Spinal cord (tissue), 10 donors: Measurements from ENCODE around the gene LRRC9. TPM values are rescaled to one million over a fixed set of nuclear protein-coding genes. Genes with fewer than 3 reads are reported as not detected.
"Not testable (repeated sequence)": the region's sequence is repeated elsewhere in the genome, so short reads cannot be mapped to it uniquely, and the experiment has no call there.

ENCODE experiments used
- DNase-seq, 6 donors: peaks; one replicate each; pipeline versions ENCODE4 v3.0.0 to v3.0.0-alpha.2; 2013 to 2015; ENCODE audit warnings: low spot score in 6 of 6, low read depth in 4 of 6
- H3K27ac ChIP-seq: one replicate; pipeline ENCODE4 v1.5.1; 2013; ENCODE audit warnings: low read depth, low read length, control low read depth
- H3K27me3 ChIP-seq: one replicate; pipeline ENCODE4 v1.6.1; 2013; ENCODE audit warnings: low read length; ENCODE audit not compliant: control insufficient read depth, insufficient read depth
- H3K36me3 ChIP-seq: one replicate; pipeline ENCODE4 v1.6.1; 2013; ENCODE audit warnings: low read length; ENCODE audit not compliant: control insufficient read depth, insufficient read depth
- H3K4me1 ChIP-seq: one replicate; pipeline ENCODE4 v1.6.1; 2013; ENCODE audit warnings: low read length; ENCODE audit not compliant: control insufficient read depth, insufficient read depth
- H3K4me3 ChIP-seq: one replicate; pipeline ENCODE4 v1.5.1; 2013; ENCODE audit warnings: low read depth, low read length, control low read depth
- H3K9me3 ChIP-seq: one replicate; pipeline ENCODE4 v1.6.1; 2013; ENCODE audit warnings: low read length; ENCODE audit not compliant: control insufficient read depth, insufficient read depth
- WGBS: methylation state at CpG from one replicate; pipeline ENCODE4 v1.1.5; 2013; ENCODE audit warnings: missing lambda C conversion rate; ENCODE audit not compliant: insufficient coverage; 5-methylcytosine and 5-hydroxymethylcytosine counted together
- polyA plus RNA-seq, 2 donors: library from polyadenylated mRNA; unstranded; fragments of 120-200 nt; gene quantifications; one replicate each; pipeline ENCODE4 v1.2.1, GENCODE V29; 2013; ENCODE audit not compliant: insufficient read length in 2 of 2
- total RNA-seq, 2 donors: library from RNA; depleted of rRNA in 1 of 2; stranded (reverse); fragments of 120-200 nt in 1 of 2; fragments of >200 nt in 1 of 2; gene quantifications; one replicate each; pipeline versions ENCODE4 v1.2.3 to v1.2.4, GENCODE V29; 2013 to 2014
- donor health status: healthy.

The LRRC9 gene
- total and polyA plus RNA-seq, 4 donors, result 2.5 to 8.2 (median 6.8) TPM

- not testable (repeated sequence) for H3K4me1 ChIP-seq, H3K36me3 ChIP-seq, DNase-seq, H3K4me3 ChIP-seq, H3K9me3 ChIP-seq, H3K27me3 ChIP-seq, H3K27ac ChIP-seq
- WGBS, result 94% methylated on average over 2 of the region's 10 CpGs
Observed at GRCh38 chr14:59942296-59942862, 22.4 kb downstream of the LRRC9 start.

- Histone ChIP-seq H3K4me3 (no peak overlapping the region), H3K36me3 (no peaks in the 10 kb centered on the region), H3K4me1 (no peaks in the 10 kb centered on the region), H3K27me3 (no peaks in the 10 kb centered on the region), H3K9me3 (no peaks in the 10 kb centered on the region), H3K27ac (no peak overlapping the region)
- DNase-seq, result no peak
Observed at GRCh38 chr14:59944909-59945308, 25.0 kb downstream of the LRRC9 start.

DNA sequence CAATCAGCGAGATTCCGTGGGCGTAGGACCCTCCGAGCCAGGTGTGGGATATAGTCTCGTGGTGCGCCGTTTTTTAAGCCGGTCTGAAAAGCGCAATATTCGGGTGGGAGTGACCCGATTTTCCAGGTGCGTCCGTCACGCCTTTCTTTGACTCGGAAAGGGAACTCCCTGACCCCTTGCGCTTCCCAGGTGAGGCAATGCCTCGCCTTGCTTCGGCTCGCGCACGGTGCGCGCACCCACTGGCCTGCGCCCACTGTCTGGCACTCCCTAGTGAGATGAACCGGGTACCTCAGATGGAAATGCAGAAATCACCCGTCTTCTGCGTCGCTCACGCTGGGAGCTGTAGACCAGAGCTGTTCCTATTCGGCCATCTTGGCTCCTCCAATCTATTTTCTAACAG, 32.2 kb downstream of the LRRC9 start:
- not testable (repeated sequence) for H3K27ac ChIP-seq, H3K9me3 ChIP-seq, H3K27me3 ChIP-seq, H3K4me3 ChIP-seq, H3K36me3 ChIP-seq, H3K4me1 ChIP-seq, DNase-seq
- no CpG with 5 or more reads among the region's 30 CpGs for WGBS

DNA sequence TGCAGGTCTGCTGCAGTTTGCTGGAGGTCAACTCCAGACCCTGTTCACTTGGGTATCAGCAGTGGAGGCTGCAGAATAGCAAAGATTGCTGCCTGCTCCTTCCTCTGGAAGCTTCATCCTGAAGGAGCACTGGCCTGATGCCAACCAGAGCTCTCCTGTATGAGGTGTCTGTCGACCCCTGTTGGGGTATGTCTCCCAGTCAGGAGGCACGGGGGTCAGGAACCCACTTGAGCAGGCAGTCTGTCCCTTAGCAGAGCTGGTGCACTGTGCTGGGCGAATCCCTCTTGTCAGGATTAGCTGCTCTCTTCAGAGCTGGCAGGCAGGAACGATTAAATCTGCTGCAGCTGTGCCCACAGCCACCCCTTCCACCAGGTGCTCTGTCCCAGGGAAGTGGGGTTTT, 37.9 kb downstream of the LRRC9 start:
- H3K9me3 ChIP-seq, H3K4me1 ChIP-seq, H3K4me3 ChIP-seq, H3K27me3 ChIP-seq, H3K27ac ChIP-seq, H3K36me3 ChIP-seq, DNase-seq: not testable (repeated sequence)
- WGBS, result 94% methylated on average over 3 of the region's 4 CpGs

GRCh38 chr14:59959668-59960067, 39.7 kb downstream of the LRRC9 start:
- no peak for DNase-seq
- peaks cover 3% of the 10 kb centered on the region for H3K9me3 ChIP-seq
- H3K4me3 ChIP-seq, result no peak overlapping the region
- no peaks in the 10 kb centered on the region for H3K4me1 ChIP-seq
- H3K36me3 ChIP-seq, result no peaks in the 10 kb centered on the region
- WGBS, result 75% methylated on average over 2 of the region's 3 CpGs
- no peaks in the 10 kb centered on the region for H3K27me3 ChIP-seq
- no peak overlapping the region for H3K27ac ChIP-seq

- no CpG with 5 or more reads among the region's 1 CpG for WGBS
- Histone ChIP-seq H3K27ac (no peak overlapping the region), H3K4me1 (no peaks in the 10 kb centered on the region), H3K27me3 (no peaks in the 10 kb centered on the region), H3K36me3 (no peaks in the 10 kb centered on the region), H3K9me3 (no peaks in the 10 kb centered on the region), H3K4me3 (no peak overlapping the region)
- no peak for DNase-seq
Observed at GRCh38 chr14:59961518-59962062, 41.6 kb downstream of the LRRC9 start.

- H3K36me3 ChIP-seq, result no peaks in the 10 kb centered on the region
- H3K4me3 ChIP-seq, result peak overlapping the region; percentile 45
- 77% methylated on average over 3 of the region's 5 CpGs for WGBS
- no peaks in the 10 kb centered on the region for H3K27me3 ChIP-seq
- H3K4me1 ChIP-seq, result no peaks in the 10 kb centered on the region
- H3K27ac ChIP-seq, result peak overlapping the region; percentile 33
- no peaks in the 10 kb centered on the region for H3K9me3 ChIP-seq
- peak in 1 of 6 donors; percentile 0 for DNase-seq
Observed at GRCh38 chr14:59964251-59965007, 44.5 kb downstream of the LRRC9 start.

DNA sequence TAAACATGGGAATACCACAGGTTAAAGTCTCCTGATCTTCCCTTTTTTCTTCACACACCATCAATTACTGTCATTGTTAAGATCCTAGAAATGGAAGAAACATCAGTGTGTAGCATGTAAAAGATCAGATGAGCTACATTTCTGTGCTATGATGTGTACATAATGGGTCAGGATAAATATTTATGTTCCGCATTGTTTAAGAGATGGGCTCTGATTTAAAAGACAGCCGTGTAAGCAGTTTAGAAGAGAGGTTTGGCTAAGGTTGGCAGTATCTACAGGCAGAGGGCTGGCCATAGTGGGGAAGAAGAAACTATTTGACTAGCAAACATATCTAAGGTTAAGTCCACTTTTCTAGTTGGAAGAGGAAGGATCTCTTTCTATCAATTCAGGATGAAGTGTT, 49.4 kb downstream of the LRRC9 start:
- no peaks in the 10 kb centered on the region for H3K27me3 ChIP-seq
- DNase-seq, result no peak
- H3K36me3 ChIP-seq, result no peaks in the 10 kb centered on the region
- H3K27ac ChIP-seq, result no peak overlapping the region
- 57% methylated on average over 2 of the region's 2 CpGs for WGBS
- H3K9me3 ChIP-seq, result no peaks in the 10 kb centered on the region
- no peaks in the 10 kb centered on the region for H3K4me1 ChIP-seq
- no peak overlapping the region for H3K4me3 ChIP-seq

- Histone ChIP-seq H3K27me3 (no peaks in the 10 kb centered on the region), H3K36me3 (no peaks in the 10 kb centered on the region), H3K9me3 (no peaks in the 10 kb centered on the region), H3K4me3 (no peak overlapping the region), H3K27ac (no peak overlapping the region), H3K4me1 (no peaks in the 10 kb centered on the region)
- DNase-seq, result no peak
Observed at GRCh38 chr14:59981564-59981963, 61.6 kb downstream of the LRRC9 start.

GRCh38 chr14:59983048-59983447, 63.1 kb downstream of the LRRC9 start:
- Histone ChIP-seq H3K36me3 (no peaks in the 10 kb centered on the region), H3K4me1 (no peaks in the 10 kb centered on the region), H3K27me3 (no peaks in the 10 kb centered on the region), H3K4me3 (no peak overlapping the region), H3K27ac (no peak overlapping the region), H3K9me3 (no peaks in the 10 kb centered on the region)
- DNase-seq, result no peak
